Neural progenitor cell (in vitro differentiated cells): ENCODE data around the gene STAMBP.

Source experiments
- EZH2 ChIP-seq: fragments of 200-600 bp; sonication (generic); IDR thresholded peaks from 2 replicates; pipeline ENCODE4 v1.6.1; 2017; ENCODE audit warnings: antibody characterized with exemption, mild to moderate bottlenecking, moderate library complexity
- EZH2phosphoT487 ChIP-seq: fragments of 200-600 bp; sonication (generic); IDR thresholded peaks from 2 replicates; pipeline ENCODE4 v1.6.1; 2017; ENCODE audit warnings: antibody characterized with exemption
- TF ChIP-seq, protein P1 (sequence below): fragments of 200-600 bp; sonication (generic); IDR thresholded peaks from 2 replicates; pipeline ENCODE4 v1.5.1; 2017; ENCODE audit warnings: antibody characterized with exemption, mild to moderate bottlenecking

DNA sequence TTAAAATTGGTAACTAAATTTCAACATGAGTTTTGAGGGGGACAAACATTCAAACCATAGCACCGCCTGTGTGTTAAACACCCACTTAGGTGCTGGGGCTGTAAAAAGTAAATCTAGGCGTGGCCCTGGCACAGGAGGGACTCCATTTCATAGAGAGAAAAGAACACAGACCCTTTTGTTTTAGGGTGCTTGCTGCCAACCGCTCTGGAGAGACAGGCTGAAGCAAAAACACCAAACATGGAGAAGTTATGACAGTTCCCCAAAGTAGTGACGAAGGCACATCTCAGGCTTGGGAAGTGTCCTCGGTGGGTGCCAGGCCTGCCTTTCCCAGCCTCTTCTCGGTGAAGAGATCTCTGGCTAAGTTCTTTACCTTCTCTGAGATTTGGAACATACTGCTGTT, 69.2 kb downstream of the STAMBP start:
- TF ChIP-seq, protein P1, sequence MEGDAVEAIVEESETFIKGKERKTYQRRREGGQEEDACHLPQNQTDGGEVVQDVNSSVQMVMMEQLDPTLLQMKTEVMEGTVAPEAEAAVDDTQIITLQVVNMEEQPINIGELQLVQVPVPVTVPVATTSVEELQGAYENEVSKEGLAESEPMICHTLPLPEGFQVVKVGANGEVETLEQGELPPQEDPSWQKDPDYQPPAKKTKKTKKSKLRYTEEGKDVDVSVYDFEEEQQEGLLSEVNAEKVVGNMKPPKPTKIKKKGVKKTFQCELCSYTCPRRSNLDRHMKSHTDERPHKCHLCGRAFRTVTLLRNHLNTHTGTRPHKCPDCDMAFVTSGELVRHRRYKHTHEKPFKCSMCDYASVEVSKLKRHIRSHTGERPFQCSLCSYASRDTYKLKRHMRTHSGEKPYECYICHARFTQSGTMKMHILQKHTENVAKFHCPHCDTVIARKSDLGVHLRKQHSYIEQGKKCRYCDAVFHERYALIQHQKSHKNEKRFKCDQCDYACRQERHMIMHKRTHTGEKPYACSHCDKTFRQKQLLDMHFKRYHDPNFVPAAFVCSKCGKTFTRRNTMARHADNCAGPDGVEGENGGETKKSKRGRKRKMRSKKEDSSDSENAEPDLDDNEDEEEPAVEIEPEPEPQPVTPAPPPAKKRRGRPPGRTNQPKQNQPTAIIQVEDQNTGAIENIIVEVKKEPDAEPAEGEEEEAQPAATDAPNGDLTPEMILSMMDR: no peak
- TF ChIP-seq EZH2: no peak
- TF ChIP-seq EZH2phosphoT487: no peak
